AG04450 (cell line): ENCODE measurements around the gene SASS6. TPM values are rescaled to one million over a fixed set of nuclear protein-coding genes. Genes with fewer than 3 reads are reported as not detected.

Experiments used
- CTCF ChIA-PET: fragments of 300-600, 350-600 bp; formaldehyde crosslinking; extraction: SDS; loops from one replicate; lab custom pipeline; 2022; ENCODE audit warnings: antibody characterized with exemption, inconsistent platforms; lab: Charles Lee
- POLR2A ChIA-PET: fragments of 350-600 bp; formaldehyde crosslinking; extraction: SDS; loops from one replicate; lab custom pipeline; 2021; ENCODE audit warnings: antibody characterized with exemption, inconsistent platforms; lab: Yijun Ruan, JAX
- DNase-seq: peaks from one replicate; pipeline ENCODE4 v3.0.0-alpha.2; 2011; ENCODE audit warnings: low read depth, low spot score
- H3K27ac ChIP-seq: one replicate; pipeline ENCODE4 v1.5.1; 2012; ENCODE audit warnings: low read depth, low read length, control low read depth
- H3K27me3 ChIP-seq: one replicate; pipeline ENCODE4 v1.6.0; 2012; ENCODE audit warnings: low read length; ENCODE audit not compliant: control insufficient read depth, insufficient read depth
- H3K4me3 ChIP-seq: 2 replicates; pipeline ENCODE4 v1.5.1; 2011; ENCODE audit warnings: mild to moderate bottlenecking, low read depth, low read length, control low read depth
- H3K9me3 ChIP-seq: 2 replicates; pipeline ENCODE4 v1.5.1; 2012; ENCODE audit warnings: low read length; ENCODE audit not compliant: control insufficient read depth, insufficient read depth
- CTCF ChIP-seq: IDR thresholded peaks from 2 replicates; pipeline ENCODE4 v1.5.1; 2011; ENCODE audit warnings: low read depth, low read length, control low read depth, inconsistent platforms
- polyA plus RNA-seq: library from polyadenylated mRNA; depleted of rRNA; stranded (reverse); fragments of >200 nt; gene quantifications from 2 replicates; pipeline ENCODE4 v1.2.3, GENCODE V29; 2011

SASS6 gene
- polyA plus RNA-seq, 1 experiment = 1.0 TPM

GRCh38 chr1:100077531-100077930, 55.2 kb downstream of the SASS6 start:
- ChIA-PET POLR2A (no interaction called here), CTCF (no interaction called here)
- DNase-seq = no peak
- Histone ChIP-seq H3K9me3 (no peaks in the 10 kb centered on the region), H3K27ac (no peak overlapping the region), H3K4me3 (no peak overlapping the region), H3K27me3 (no peaks in the 10 kb centered on the region)
- TF ChIP-seq CTCF = no peak

GRCh38 chr1:100076744-100077143, 56.0 kb downstream of the SASS6 start:
- Histone ChIP-seq H3K27ac (no peak overlapping the region), H3K27me3 (no peaks in the 10 kb centered on the region), H3K4me3 (no peak overlapping the region), H3K9me3 (no peaks in the 10 kb centered on the region)
- ChIA-PET CTCF (interaction anchor here (0.9 kb wide), 1 partner anchor 382 kb away, joined by 3 read pairs; no protein-coding TSS in a partner anchor), POLR2A (no interaction called here)
- no peak for DNase-seq
- TF ChIP-seq CTCF = no peak

DNA sequence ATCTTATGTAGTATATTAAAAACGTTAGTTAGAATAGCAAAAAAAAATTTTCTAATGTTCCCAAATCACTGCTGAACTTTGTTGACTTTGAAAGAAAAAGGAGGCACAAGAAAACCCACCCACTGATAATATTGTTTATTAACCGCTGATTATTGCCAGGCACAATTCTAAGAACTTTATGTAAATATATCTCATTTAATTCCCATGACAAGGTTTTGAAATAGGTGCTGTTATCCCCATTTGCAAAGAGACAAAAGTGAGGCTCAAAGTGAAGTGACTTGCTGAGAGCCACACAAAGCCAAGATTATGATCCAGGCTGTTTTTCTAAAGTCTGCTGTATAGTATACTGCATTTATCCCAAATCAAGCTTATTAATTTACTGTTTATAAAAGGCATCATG, 56.4 kb downstream of the SASS6 start:
- H3K27ac ChIP-seq = no peak overlapping the region
- POLR2A ChIA-PET = no interaction called here
- CTCF ChIA-PET = interaction anchor here (0.9 kb wide), 1 partner anchor 383 kb away, joined by 3 read pairs; no protein-coding TSS in a partner anchor

DNA sequence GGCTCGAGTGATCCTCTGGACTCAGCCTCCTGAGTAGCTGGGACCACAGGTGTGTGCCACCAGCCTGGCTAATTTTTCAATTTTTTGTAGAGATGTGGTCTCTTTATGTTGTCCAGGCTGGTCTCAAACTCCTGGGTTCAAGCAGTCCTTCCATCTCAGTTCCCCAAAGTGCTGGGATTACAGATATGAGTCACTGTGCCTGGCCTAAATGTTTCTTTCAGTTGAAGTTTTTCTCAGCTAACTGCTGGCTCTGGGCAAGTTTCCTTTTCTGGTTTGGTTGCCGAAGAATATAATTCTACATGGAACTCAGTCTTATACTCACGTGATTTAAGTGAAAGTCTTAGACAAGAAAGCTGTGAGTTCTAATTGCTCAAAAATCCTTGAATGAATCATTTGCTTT, 57.0 kb downstream of the SASS6 start:
- Histone ChIP-seq H3K27me3 (no peaks in the 10 kb centered on the region), H3K9me3 (no peaks in the 10 kb centered on the region), H3K27ac (no peak overlapping the region), H3K4me3 (no peak overlapping the region)
- ChIA-PET CTCF (interaction anchor here (0.9 kb wide), 1 partner anchor 383 kb away, joined by 3 read pairs; no protein-coding TSS in a partner anchor), POLR2A (no interaction called here)
- no peak for TF ChIP-seq CTCF
- no peak for DNase-seq

More for the DNA sequence above, 56.4 kb downstream of the SASS6 start:
- no peak for DNase-seq
- Histone ChIP-seq H3K27me3 (no peaks in the 10 kb centered on the region), H3K4me3 (no peak overlapping the region), H3K9me3 (no peaks in the 10 kb centered on the region)
- no peak for TF ChIP-seq CTCF

DNA sequence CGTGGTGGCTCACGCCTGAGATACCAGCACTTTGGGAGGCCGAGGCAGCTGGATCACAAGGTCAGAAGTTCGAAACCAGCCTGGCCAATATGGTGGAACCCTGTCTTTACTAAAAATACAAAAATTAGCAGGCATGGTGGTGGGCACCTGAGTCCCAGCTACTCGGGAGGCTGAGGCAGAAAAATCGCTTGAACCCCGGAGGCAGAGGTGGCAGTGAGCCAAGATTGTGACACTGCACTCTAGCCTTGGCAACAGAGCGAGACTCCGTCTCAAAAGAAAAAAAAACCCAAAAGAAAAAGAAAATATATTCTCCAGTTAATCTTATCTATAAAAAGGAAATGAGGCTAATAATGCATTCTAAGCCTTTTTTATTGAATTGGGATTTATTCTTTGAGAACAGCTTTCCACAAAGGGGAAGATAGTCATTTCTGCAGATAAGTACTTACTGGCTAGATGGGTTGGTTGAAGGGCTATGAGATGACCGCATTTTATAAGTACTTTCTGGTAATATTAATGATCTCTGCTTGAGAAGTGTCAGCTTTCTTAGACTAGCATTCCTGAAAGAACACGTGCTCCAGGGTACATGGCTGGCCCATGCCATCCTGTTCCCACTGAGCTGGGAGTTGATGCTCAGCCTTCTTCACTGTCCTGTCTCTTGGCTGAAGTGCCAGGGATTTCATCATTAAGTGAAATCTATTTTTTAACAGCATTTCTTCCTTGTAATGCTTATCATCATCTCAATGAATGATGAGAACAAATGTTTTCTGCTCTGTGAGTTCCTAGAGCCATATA, 57.9 kb downstream of the SASS6 start:
- DNase-seq = no peak
- Histone ChIP-seq H3K27me3 (no peaks in the 10 kb centered on the region), H3K4me3 (no peak overlapping the region), H3K27ac (no peak overlapping the region), H3K9me3 (no peaks in the 10 kb centered on the region)
- ChIA-PET POLR2A (no interaction called here), CTCF (interaction anchor here (0.5 to 0.6 kb wide), 2 partner anchors 8 to 674 kb away, joined by 3 read pairs; no protein-coding TSS in a partner anchor)
- no peak for TF ChIP-seq CTCF
